HepG2 (cell line): ENCODE data around the gene SYNE2. TPM values are rescaled to one million over a fixed set of nuclear protein-coding genes. Genes with fewer than 3 reads are reported as not detected.

Source experiments
- microRNA counts: library from miRNA; unstranded; fragments of <30 nt; microRNA quantifications from one replicate; lab custom pipeline; 2015
- microRNA-seq: library from miRNA; unstranded; fragments of <30 nt; microRNA quantifications from one replicate; pipeline ENCODE4, GENCODE V29; 2020
- polyA plus RNA-seq, 8 experiments: library from polyadenylated mRNA; depleted of rRNA in 3 of 8; stranded (reverse) in 7 of 8; unstranded in 1 of 8; fragments of >200 nt; fragmentation: Illumina TruSeq in 4 of 8; extraction: Trizol in 4 of 8; gene quantifications; 2 replicates each; pipeline versions ENCODE4 v1.2.1 to v1.2.3, GENCODE V29; 2011 to 2016; ENCODE audit warnings: low read depth in 4 of 8, missing spikeins in 1 of 8, mixed read lengths in 1 of 8; ENCODE audit not compliant: insufficient read depth in 1 of 8
- small RNA-seq, 3 experiments: library from RNA; depleted of rRNA; stranded (forward); fragments of <200 nt; gene quantifications; one replicate each; pipeline ENCODE3, GENCODE V24; 2012; ENCODE audit warnings: low read depth in 2 of 3, low replicate concordance in 1 of 3; ENCODE audit not compliant: insufficient read length in 3 of 3, insufficient read depth in 2 of 3
- total RNA-seq, 5 experiments: library from RNA; depleted of rRNA; stranded (reverse); fragments of >200 nt; fragmentation: Illumina TruSeq; extraction: Trizol; gene quantifications; 2 replicates each; pipeline ENCODE4 v1.2.3, GENCODE V29; 2016; ENCODE audit warnings: low read depth in 1 of 5

Gene SYNE2
- total and polyA plus RNA-seq, 2 of the 13 experiments (the other 11 are each of a cell fraction or from before 2014, with no cell fraction given), result 6.2 to 13.3 TPM

MicroRNA genes within 50 kb of the gene (microRNA counts, 767-probe panel; counts per million panel counts)
- microRNA hsa-miR-548h-5p (lab: Ali Mortazavi, UCI), result not detected

Small RNA genes within 50 kb of the gene (microRNA-seq; reads per million reads assigned to microRNA genes)
- not detected for gene MIR548H1

Small RNA genes within 50 kb of the gene (small RNA-seq; reads per million reads assigned to genes)
- gene MIR548H1, result 0 reads per million in 3 experiments
- 0 reads per million in 3 experiments for gene RF00019
- gene RPS28P1, result 0 reads per million in 3 experiments

Other genes starting within 250 kb of the SYNE2 start
- gene WDR89, start 211.1 kb upstream of the SYNE2 start, total RNA-seq (2016; rRNA removed; fragmentation: Illumina TruSeq; extraction: Trizol), result 20.1 and 37.0 TPM in 2 replicates
- 4.2 and 5.2 TPM in 2 replicates for gene WDR89, start 211.1 kb upstream of the SYNE2 start, polyA plus RNA-seq (2011; rRNA removed)
- 4.8 and 6.4 TPM in 2 replicates for gene SGPP1, start 124.9 kb upstream of the SYNE2 start, total RNA-seq (2016; rRNA removed; fragmentation: Illumina TruSeq; extraction: Trizol)
- 6.6 and 6.8 TPM in 2 replicates for gene SGPP1, start 124.9 kb upstream of the SYNE2 start, polyA plus RNA-seq (2011; rRNA removed)